WI38 (cell line): ENCODE data around the gene UTS2.

Experiments used
- H3K4me3 ChIP-seq: 2 replicates; pipeline ENCODE4 v1.5.1; 2011; ENCODE audit warnings: low read depth, mild to moderate bottlenecking, control low read depth, low read length
- CTCF ChIP-seq: IDR thresholded peaks from 2 replicates; pipeline ENCODE4 v1.5.1; 2012; ENCODE audit warnings: low read depth, mild to moderate bottlenecking, control low read depth, low read length

UTS2 gene

GRCh38 chr1:7862211-7863060 lies 9.6 kb upstream of the UTS2 start:
- H3K4me3 ChIP-seq = no peak overlapping the region
- TF ChIP-seq CTCF = no peak

GRCh38 chr1:7861452-7861851 lies 8.6 kb upstream of the UTS2 start:
- TF ChIP-seq CTCF = no peak
- no peak overlapping the region for H3K4me3 ChIP-seq

- no peak for TF ChIP-seq CTCF
- no peak overlapping the region for H3K4me3 ChIP-seq
These were observed 7.3 kb upstream of the UTS2 start for GRCh38 chr1:7860130-7860529.

- no peak overlapping the region for H3K4me3 ChIP-seq
- TF ChIP-seq CTCF = no peak
These were observed 6.5 kb upstream of the UTS2 start for GRCh38 chr1:7859406-7859805.

- no peak for TF ChIP-seq CTCF
- H3K4me3 ChIP-seq = no peak overlapping the region
These were observed 5.1 kb upstream of the UTS2 start for GRCh38 chr1:7857985-7858384.

- no peak overlapping the region for H3K4me3 ChIP-seq
- no peak for TF ChIP-seq CTCF
These were observed 4.1 kb upstream of the UTS2 start for GRCh38 chr1:7857000-7857399.

GRCh38 chr1:7856345-7856744 lies 3.5 kb upstream of the UTS2 start:
- H3K4me3 ChIP-seq = no peak overlapping the region
- TF ChIP-seq CTCF = no peak
